Liver (tissue), 9 donors: ENCODE results near the gene OLA1. TPM values are rescaled to one million over a fixed set of nuclear protein-coding genes. Genes with fewer than 3 reads are reported as not detected.

Source experiments
- DNase-seq: peaks from one replicate; pipeline ENCODE4 v3.0.0-alpha.2; 2017; ENCODE audit warnings: low spot score
- H3K27ac ChIP-seq, 2 donors: one replicate each; pipeline ENCODE4 v1.7.0; 2013; ENCODE audit warnings: inconsistent platforms in 2 of 2, low read length in 2 of 2, control low read depth in 1 of 2, low read depth in 1 of 2, mild to moderate bottlenecking in 1 of 2
- H3K27me3 ChIP-seq, 4 donors: one replicate each; pipeline versions ENCODE4 v1.6.1 to v1.7.0; 2013; ENCODE audit warnings: low read length in 3 of 4, inconsistent platforms in 1 of 4, mild to moderate bottlenecking in 1 of 4, moderate library complexity in 1 of 4; ENCODE audit not compliant: control insufficient read depth in 4 of 4, insufficient read depth in 4 of 4
- H3K36me3 ChIP-seq, 4 donors: one replicate each; pipeline versions ENCODE4 v1.6.1 to v1.7.0; 2013; ENCODE audit warnings: low read length in 3 of 4, mild to moderate bottlenecking in 3 of 4, low read depth in 1 of 4, moderate library complexity in 1 of 4; ENCODE audit not compliant: control insufficient read depth in 4 of 4, insufficient read depth in 3 of 4
- H3K4me1 ChIP-seq, 4 donors: one replicate each; pipeline versions ENCODE4 v1.6.1 to v1.7.0; 2013; ENCODE audit warnings: low read length in 3 of 4, mild to moderate bottlenecking in 3 of 4, moderate library complexity in 1 of 4; ENCODE audit not compliant: control insufficient read depth in 4 of 4, insufficient read depth in 4 of 4
- H3K4me3 ChIP-seq, 3 donors: one replicate each; pipeline versions ENCODE4 v1.6.1 to v1.7.0; 2013; ENCODE audit warnings: low read length in 3 of 3, control low read depth in 1 of 3, low read depth in 1 of 3, mild to moderate bottlenecking in 1 of 3
- H3K9ac ChIP-seq, 2 donors: one replicate each; pipeline ENCODE4 v1.7.0; 2013; ENCODE audit warnings: low read length in 2 of 2, mild to moderate bottlenecking in 2 of 2, moderate library complexity in 2 of 2, control low read depth in 1 of 2, low read depth in 1 of 2
- H3K9me3 ChIP-seq, 4 donors: one replicate each; pipeline versions ENCODE4 v1.6.1 to v1.7.0; 2013; ENCODE audit warnings: low read length in 3 of 4; ENCODE audit not compliant: control insufficient read depth in 4 of 4
- ATF3 ChIP-seq: IDR thresholded peaks from 2 replicates; pipeline ENCODE4 v1.6.1; 2016; ENCODE audit warnings: antibody characterized with exemption
- EGR1 ChIP-seq, 2 donors: IDR thresholded peaks; 2 replicates each; pipeline ENCODE4 v1.6.1; 2016 to 2018; ENCODE audit warnings: antibody characterized with exemption in 2 of 2, low read depth in 2 of 2
- FOXA1 ChIP-seq: IDR thresholded peaks from 2 replicates; pipeline ENCODE4 v1.6.1; 2016; ENCODE audit warnings: antibody characterized with exemption
- FOXA2 ChIP-seq: IDR thresholded peaks from 2 replicates; pipeline ENCODE4 v1.6.1; 2016; ENCODE audit warnings: antibody characterized with exemption
- GABPA ChIP-seq, 2 donors: IDR thresholded peaks in 1 of 2; conservative IDR thresholded peaks in 1 of 2; 2 replicates each; pipeline ENCODE4 v1.6.1; 2016; ENCODE audit warnings: antibody characterized with exemption in 2 of 2, mild to moderate bottlenecking in 1 of 2, moderate library complexity in 1 of 2
- HNF4A ChIP-seq, 2 donors: conservative IDR thresholded peaks; 2 replicates each; pipeline ENCODE4 v1.6.1; 2016; ENCODE audit warnings: antibody characterized with exemption in 2 of 2, mild to moderate bottlenecking in 2 of 2
- HNF4G ChIP-seq: IDR thresholded peaks from 2 replicates; pipeline ENCODE4 v1.6.1; 2016; ENCODE audit warnings: antibody characterized with exemption
- JUND ChIP-seq, 2 donors: IDR thresholded peaks; 2 replicates each; pipeline ENCODE4 v1.6.1; 2016; ENCODE audit warnings: antibody characterized with exemption in 2 of 2
- MAX ChIP-seq: IDR thresholded peaks from 2 replicates; pipeline ENCODE4 v1.6.1; 2016; ENCODE audit warnings: antibody characterized with exemption
- NR2F2 ChIP-seq: IDR thresholded peaks from 2 replicates; pipeline ENCODE4 v1.6.1; 2016; ENCODE audit warnings: antibody characterized with exemption
- RAD21 ChIP-seq, 2 donors: IDR thresholded peaks; 2 replicates each; pipeline ENCODE4 v1.6.1; 2016; ENCODE audit warnings: antibody characterized with exemption in 2 of 2, mild to moderate bottlenecking in 2 of 2
- REST ChIP-seq: IDR thresholded peaks from 2 replicates; pipeline ENCODE4 v1.6.1; 2016; ENCODE audit warnings: antibody characterized with exemption, mild to moderate bottlenecking
- RXRA ChIP-seq, 2 donors: IDR thresholded peaks; 2 replicates each; pipeline ENCODE4 v1.6.1; 2017 to 2018; ENCODE audit warnings: antibody characterized with exemption in 2 of 2, mild to moderate bottlenecking in 1 of 2
- SP1 ChIP-seq: IDR thresholded peaks from 2 replicates; pipeline ENCODE4 v1.6.1; 2018; ENCODE audit warnings: antibody characterized with exemption, mild to moderate bottlenecking
- TAF1 ChIP-seq: conservative IDR thresholded peaks from 2 replicates; pipeline ENCODE4 v1.6.1; 2016; ENCODE audit warnings: antibody characterized with exemption, mild to moderate bottlenecking
- YY1 ChIP-seq: IDR thresholded peaks from 2 replicates; pipeline ENCODE4 v1.6.1; 2016; ENCODE audit warnings: antibody characterized with exemption, mild to moderate bottlenecking
- WGBS: extraction: QIAGEN DNeasy Blood & Tissue Kit; methylation state at CpG from one replicate; pipeline ENCODE4 v1.1.7; 2013; 5-methylcytosine and 5-hydroxymethylcytosine counted together
- polyA plus RNA-seq, 2 donors: library from polyadenylated mRNA; stranded (reverse) in 1 of 2; unstranded in 1 of 2; fragments of 200-250 nt in 1 of 2; fragments of >200 nt in 1 of 2; fragmentation: Nextera tagmentation in 1 of 2; extraction: Ambion mirVana in 1 of 2; gene quantifications; one replicate each; pipeline versions ENCODE4 v1.2.1 to v1.2.3, GENCODE V29; 2013 to 2015
- total RNA-seq, 2 donors: library from RNA; depleted of rRNA; stranded (reverse); fragments of >200 nt; gene quantifications; one replicate each; pipeline ENCODE4 v1.2.3, GENCODE V29; 2014
- TF ChIP-seq, protein P1 (sequence below): IDR thresholded peaks from 2 replicates; pipeline ENCODE4 v1.6.1; 2016; ENCODE audit warnings: antibody characterized with exemption
- TF ChIP-seq, protein P2 (sequence below): fragments of 150-350 bp; IDR thresholded peaks from 2 replicates; pipeline ENCODE4 v1.5.1; 2017; ENCODE audit warnings: improper control_type of control experiment, low read depth, low read length; ENCODE audit not compliant: missing input control
- donor health status: healthy.
- donor health status: healthy.
- donor health status: healthy.
- donor health status: healthy.
- donor health status: healthy.

Gene OLA1
- total and polyA plus RNA-seq, 4 donors = 23.4 to 38.1 (median 32.3) TPM

DNA sequence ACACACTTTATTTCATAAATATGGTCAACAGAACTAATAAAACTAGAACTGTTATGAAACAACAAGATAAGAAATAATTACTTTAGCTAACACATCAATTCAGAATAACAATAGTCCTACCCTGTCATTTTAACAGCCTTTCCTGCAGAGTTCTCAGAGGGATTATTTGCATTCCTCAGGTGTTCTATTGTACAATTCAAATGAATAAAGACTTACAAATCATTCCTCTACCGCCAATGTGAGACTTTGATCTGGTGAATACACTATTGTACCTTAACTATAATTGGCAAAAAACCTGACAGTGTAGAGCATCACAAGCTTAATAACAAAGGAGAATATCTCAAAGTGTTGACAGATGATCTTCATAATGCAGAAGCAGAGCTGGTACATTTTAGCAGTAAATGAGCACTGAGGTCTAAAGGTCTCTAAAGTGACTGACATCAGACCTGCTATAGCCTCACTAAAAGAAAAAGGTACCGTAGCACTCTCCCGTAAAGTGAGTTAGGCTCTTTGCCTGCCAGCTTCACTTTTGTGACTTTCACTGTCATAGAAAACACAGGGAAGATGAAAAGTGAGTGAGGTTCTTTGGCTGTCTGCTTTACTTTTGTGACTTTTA, 164.4 kb downstream of the OLA1 start:
- Histone ChIP-seq H3K4me1 (no peaks in the 10 kb centered on the region), H3K36me3 (peaks cover 0 to 3% (median 0%) of the 10 kb centered on the region in 4 donors), H3K9ac (no peak overlapping the region), H3K27me3 (no peaks in the 10 kb centered on the region), H3K27ac (no peak overlapping the region), H3K4me3 (no peak overlapping the region), H3K9me3 (no peaks in the 10 kb centered on the region)
- no peak for TF ChIP-seq HNF4G
- no peak for TF ChIP-seq JUND (IDR thresholded peaks at IDR 0.05)
- no peak for TF ChIP-seq FOXA2
- TF ChIP-seq EGR1 (IDR thresholded peaks at IDR 0.05; ENCODE audit: low read depth in 2 of 2) = no peak
- TF ChIP-seq ATF3 = no peak
- no peak for TF ChIP-seq NR2F2
- TF ChIP-seq HNF4A (conservative IDR thresholded peaks at IDR 0.05) = no peak
- no peak for TF ChIP-seq TAF1
- TF ChIP-seq, protein P1, sequence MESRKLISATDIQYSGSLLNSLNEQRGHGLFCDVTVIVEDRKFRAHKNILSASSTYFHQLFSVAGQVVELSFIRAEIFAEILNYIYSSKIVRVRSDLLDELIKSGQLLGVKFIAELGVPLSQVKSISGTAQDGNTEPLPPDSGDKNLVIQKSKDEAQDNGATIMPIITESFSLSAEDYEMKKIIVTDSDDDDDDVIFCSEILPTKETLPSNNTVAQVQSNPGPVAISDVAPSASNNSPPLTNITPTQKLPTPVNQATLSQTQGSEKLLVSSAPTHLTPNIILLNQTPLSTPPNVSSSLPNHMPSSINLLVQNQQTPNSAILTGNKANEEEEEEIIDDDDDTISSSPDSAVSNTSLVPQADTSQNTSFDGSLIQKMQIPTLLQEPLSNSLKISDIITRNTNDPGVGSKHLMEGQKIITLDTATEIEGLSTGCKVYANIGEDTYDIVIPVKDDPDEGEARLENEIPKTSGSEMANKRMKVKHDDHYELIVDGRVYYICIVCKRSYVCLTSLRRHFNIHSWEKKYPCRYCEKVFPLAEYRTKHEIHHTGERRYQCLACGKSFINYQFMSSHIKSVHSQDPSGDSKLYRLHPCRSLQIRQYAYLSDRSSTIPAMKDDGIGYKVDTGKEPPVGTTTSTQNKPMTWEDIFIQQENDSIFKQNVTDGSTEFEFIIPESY = no peak
- no peak for TF ChIP-seq RAD21 (IDR thresholded peaks at IDR 0.05)
- no peak for TF ChIP-seq YY1
- TF ChIP-seq GABPA (IDR thresholded peaks at IDR 0.05 in 1 of 2, conservative IDR thresholded peaks at IDR 0.05 in 1 of 2) = no peak
- no peak for TF ChIP-seq MAX
- no peak for TF ChIP-seq RXRA (IDR thresholded peaks at IDR 0.05)
- TF ChIP-seq FOXA1 = no peak
- no peak for TF ChIP-seq SP1
- TF ChIP-seq, protein P2, sequence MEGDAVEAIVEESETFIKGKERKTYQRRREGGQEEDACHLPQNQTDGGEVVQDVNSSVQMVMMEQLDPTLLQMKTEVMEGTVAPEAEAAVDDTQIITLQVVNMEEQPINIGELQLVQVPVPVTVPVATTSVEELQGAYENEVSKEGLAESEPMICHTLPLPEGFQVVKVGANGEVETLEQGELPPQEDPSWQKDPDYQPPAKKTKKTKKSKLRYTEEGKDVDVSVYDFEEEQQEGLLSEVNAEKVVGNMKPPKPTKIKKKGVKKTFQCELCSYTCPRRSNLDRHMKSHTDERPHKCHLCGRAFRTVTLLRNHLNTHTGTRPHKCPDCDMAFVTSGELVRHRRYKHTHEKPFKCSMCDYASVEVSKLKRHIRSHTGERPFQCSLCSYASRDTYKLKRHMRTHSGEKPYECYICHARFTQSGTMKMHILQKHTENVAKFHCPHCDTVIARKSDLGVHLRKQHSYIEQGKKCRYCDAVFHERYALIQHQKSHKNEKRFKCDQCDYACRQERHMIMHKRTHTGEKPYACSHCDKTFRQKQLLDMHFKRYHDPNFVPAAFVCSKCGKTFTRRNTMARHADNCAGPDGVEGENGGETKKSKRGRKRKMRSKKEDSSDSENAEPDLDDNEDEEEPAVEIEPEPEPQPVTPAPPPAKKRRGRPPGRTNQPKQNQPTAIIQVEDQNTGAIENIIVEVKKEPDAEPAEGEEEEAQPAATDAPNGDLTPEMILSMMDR = no peak
- no peak for TF ChIP-seq REST
- no peak for DNase-seq
- WGBS = 89% methylated on average over 3 of the region's 3 CpGs
